ENCODE results near the gene ADARB1.

DNA sequence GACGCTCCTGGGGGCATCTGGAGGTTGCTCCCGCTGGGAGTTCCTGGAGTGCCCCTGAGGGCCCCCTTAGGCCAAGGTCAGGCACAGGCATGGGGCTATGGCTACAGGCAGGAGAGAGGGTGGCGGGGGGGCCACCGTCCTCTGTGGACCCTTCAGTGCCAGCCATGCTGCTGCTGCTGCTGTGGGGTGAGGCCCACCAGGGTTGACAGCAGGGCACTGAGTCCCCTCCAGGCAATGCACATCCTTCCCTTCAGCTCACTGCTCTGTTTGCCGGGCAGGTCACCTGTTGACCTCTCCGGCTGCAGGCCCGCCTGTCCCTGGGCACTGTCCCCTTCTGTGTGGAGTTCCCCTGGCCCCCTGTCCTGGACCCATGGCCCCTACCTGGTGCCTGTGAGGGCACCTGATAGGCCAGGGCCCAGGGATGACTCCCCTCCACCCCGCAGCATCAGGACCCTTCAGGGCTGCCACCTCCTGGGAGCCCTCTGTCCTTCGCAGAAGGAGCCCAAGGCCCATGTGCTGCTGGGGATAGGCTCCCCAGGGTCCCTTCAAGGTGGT, 34.1 kb upstream of the ADARB1 start:
- no peak for TF ChIP-seq YY1 (IDR thresholded peaks at IDR 0.05; ENCODE audit: insufficient read depth, insufficient read length)
- TF ChIP-seq ZNF274 (IDR thresholded peaks at IDR 0.05; ENCODE audit: low read depth, low read length), result no peak

Measured in NT2/D1 (cell line).